NCI-H345 treated with DMSO at 0.1 percent for 48 hours (cell line): Measurements from ENCODE around the gene ARID2.

Experiments
- DNase-seq: peaks from one replicate; lab custom pipeline; 2025; ENCODE audit not compliant: unreplicated experiment; lab: John Stamatoyannopoulos, UW

ARID2 gene

GRCh38 chr12:45850302-45850701 lies 120.8 kb downstream of the ARID2 start:
- DNase-seq, result no peak

- no peak for DNase-seq
Measured at GRCh38 chr12:45852508-45852907, 123.0 kb downstream of the ARID2 start.

GRCh38 chr12:45853550-45853949 lies 124.0 kb downstream of the ARID2 start:
- DNase-seq, result no peak

GRCh38 chr12:45863332-45863731 lies 133.8 kb downstream of the ARID2 start:
- DNase-seq, result no peak

GRCh38 chr12:45866299-45866698 lies 136.8 kb downstream of the ARID2 start:
- DNase-seq, result no peak

GRCh38 chr12:45872446-45872845 lies 142.9 kb downstream of the ARID2 start:
- no peak for DNase-seq

GRCh38 chr12:45877069-45877468 lies 147.6 kb downstream of the ARID2 start:
- DNase-seq, result no peak

- DNase-seq, result no peak
Measured at GRCh38 chr12:45878630-45879255, 149.2 kb downstream of the ARID2 start.

GRCh38 chr12:45879363-45879895 lies 149.9 kb downstream of the ARID2 start:
- DNase-seq, result no peak

GRCh38 chr12:45880533-45880932 lies 151.0 kb downstream of the ARID2 start:
- no peak for DNase-seq

- no peak for DNase-seq
Measured at GRCh38 chr12:45883187-45883586, 153.7 kb downstream of the ARID2 start.

GRCh38 chr12:45886685-45887084 lies 157.2 kb downstream of the ARID2 start:
- no peak for DNase-seq

- no peak for DNase-seq
Measured at GRCh38 chr12:45887544-45887943, 158.0 kb downstream of the ARID2 start.

GRCh38 chr12:45890276-45890675 lies 160.8 kb downstream of the ARID2 start:
- no peak for DNase-seq

- DNase-seq, result no peak
Measured at GRCh38 chr12:45893240-45893639, 163.7 kb downstream of the ARID2 start.

- no peak for DNase-seq
Measured at GRCh38 chr12:45895961-45896360, 166.5 kb downstream of the ARID2 start.

GRCh38 chr12:45898094-45898493 lies 168.6 kb downstream of the ARID2 start:
- DNase-seq, result no peak

GRCh38 chr12:45907955-45908354 lies 178.4 kb downstream of the ARID2 start:
- no peak for DNase-seq

GRCh38 chr12:45909041-45909713 lies 179.7 kb downstream of the ARID2 start:
- DNase-seq, result no peak

GRCh38 chr12:45912774-45913173 lies 183.3 kb downstream of the ARID2 start:
- no peak for DNase-seq

GRCh38 chr12:45913631-45914030 lies 184.1 kb downstream of the ARID2 start:
- DNase-seq, result no peak

- no peak for DNase-seq
Measured at GRCh38 chr12:45914090-45914489, 184.6 kb downstream of the ARID2 start.

GRCh38 chr12:45915405-45915804 lies 185.9 kb downstream of the ARID2 start:
- DNase-seq, result no peak
